T-helper 17 cell (primary cell): ENCODE results near the gene CSNK2A1. TPM values are rescaled to one million over a fixed set of nuclear protein-coding genes. Genes with fewer than 3 reads are reported as not detected.
"Not testable (repeated sequence)": the region's sequence is repeated elsewhere in the genome, so short reads cannot be mapped to it uniquely, and the experiment has no call there.

Experiments used
- ATAC-seq: fragments of 150-1000 bp; cut with Tn5 transposase; 2 replicates; pipeline ENCODE4 v1.10.0; 2021; ENCODE audit warnings: mild to moderate bottlenecking, moderate library complexity
- DNase-seq, 3 donors: peaks; one replicate each; pipeline versions ENCODE4 v3.0.0 to v3.0.0-alpha.2; 2020 to 2021
- H3K9me3 ChIP-seq: one replicate; pipeline ENCODE4 v1.7.0; 2013; ENCODE audit warnings: low read length, mild to moderate bottlenecking; ENCODE audit not compliant: control insufficient read depth, poor library complexity, severe bottlenecking
- H3K27ac Mint-ChIP-seq: one replicate; pipeline ENCODE4 v1.8.0; 2022; ENCODE audit warnings: mild to moderate bottlenecking, moderate library complexity, mixed read lengths
- H3K27me3 Mint-ChIP-seq: one replicate; pipeline ENCODE4 v1.8.0; 2022; ENCODE audit warnings: mixed read lengths
- H3K36me3 Mint-ChIP-seq: one replicate; pipeline ENCODE4 v1.8.0; 2022; ENCODE audit warnings: low read depth, mixed read lengths
- H3K4me1 Mint-ChIP-seq: one replicate; pipeline ENCODE4 v1.8.0; 2022; ENCODE audit warnings: mild to moderate bottlenecking, mixed read lengths
- H3K4me3 Mint-ChIP-seq: one replicate; pipeline ENCODE4 v1.8.0; 2022; ENCODE audit warnings: mild to moderate bottlenecking, moderate library complexity, mixed read lengths
- total RNA-seq, 4 donors: library from RNA in 2 of 4; stranded (reverse) in 2 of 4; gene quantifications; one replicate each; pipeline ENCODE4 v1.2.3 and lab custom pipeline; 2022 to 2026

Gene CSNK2A1
- total RNA-seq, result 10 to 100 TPM; 63.8 to 69.0 TPM
- 71.9 to 142 reads per million in 2 donors for total RNA-seq (lab: John Stamatoyannopoulos, UW)

DNA sequence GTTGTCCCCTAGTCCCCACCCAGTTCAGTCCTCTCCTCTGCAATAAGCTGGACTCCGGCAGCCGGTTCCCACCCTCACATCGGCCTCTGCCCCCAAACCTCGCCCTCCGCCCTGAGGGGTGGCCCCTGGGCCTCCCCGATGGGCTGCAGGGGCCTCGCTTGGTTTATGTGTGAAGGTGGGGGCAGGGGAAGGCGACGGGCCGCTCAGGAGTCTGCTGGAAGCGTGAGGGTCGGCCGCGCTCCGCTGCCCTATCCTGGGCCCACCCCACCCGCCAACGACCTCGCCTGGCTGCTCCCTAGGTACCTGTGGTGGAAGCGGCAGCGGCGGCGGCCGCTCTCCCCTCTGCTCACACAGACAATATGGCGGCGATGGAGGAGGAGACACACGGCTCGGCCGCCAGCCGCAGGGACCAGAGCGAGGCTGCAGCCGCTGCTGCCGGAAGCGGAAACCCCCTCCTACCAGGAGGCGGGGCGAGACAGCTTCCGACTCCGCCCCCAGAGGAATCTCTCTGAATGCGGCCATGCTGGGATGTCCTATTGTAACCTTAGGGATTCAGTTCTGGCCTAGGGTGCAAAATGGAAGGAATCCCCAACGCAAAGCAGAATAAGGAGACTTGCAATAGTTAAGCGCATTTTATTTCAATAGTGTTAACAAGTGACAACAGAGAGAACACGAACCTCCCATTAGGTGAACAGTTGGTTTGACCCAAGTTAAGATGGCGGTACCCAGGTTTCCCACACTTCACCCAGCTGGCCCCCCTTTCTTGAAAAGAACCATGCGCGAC lies at the start of gene CSNK2A1:
Gene CSNK2A1 (minus strand): TSS at position 422 of the 784 bp plus-strand sequence. CDS start 35,239 bp downstream, outside the sequence.
- Mint-ChIP-seq H3K27ac (peak within 1 kb of the TSS; percentile 98), H3K36me3 (peaks cover 11% of the 10 kb centered on the region), H3K27me3 (peaks cover 7% of the 10 kb centered on the region), H3K4me3 (peak within 1 kb of the TSS; percentile 98), H3K4me1 (peaks cover 37% of the 10 kb centered on the region)
- peak; percentile 94 for ATAC-seq
- DNase-seq, result peak; percentile 90 to 97 (median 92)
- no peaks in the 10 kb centered on the region for H3K9me3 ChIP-seq

DNA sequence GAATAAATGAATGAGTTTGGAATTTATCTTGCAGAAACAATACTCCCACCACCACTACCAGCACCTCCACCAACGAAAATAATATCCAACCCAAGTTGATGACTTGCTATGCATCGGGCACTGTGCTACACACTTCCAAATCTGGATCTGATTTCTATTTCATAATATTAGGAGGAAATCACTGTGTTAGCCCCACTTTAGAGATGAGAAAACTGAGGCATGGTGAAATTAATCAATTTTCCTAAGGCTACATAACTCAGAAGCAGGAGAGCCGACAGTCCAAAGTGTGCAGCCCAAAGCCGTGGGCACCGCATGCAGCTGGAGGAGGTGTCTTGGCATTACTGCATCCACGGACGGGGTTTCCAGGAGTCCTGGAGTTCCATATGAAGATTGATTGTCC lies 48.9 kb upstream of the CSNK2A1 start:
- H3K4me3 Mint-ChIP-seq, result no peak overlapping the region
- DNase-seq (no peak), ATAC-seq (no peak)
- H3K36me3 Mint-ChIP-seq, result no peaks in the 10 kb centered on the region
- no peaks in the 10 kb centered on the region for H3K4me1 Mint-ChIP-seq
- H3K9me3 ChIP-seq, result no peaks in the 10 kb centered on the region
- no peak overlapping the region for H3K27ac Mint-ChIP-seq
- H3K27me3 Mint-ChIP-seq, result peaks cover 50% of the 10 kb centered on the region

DNA sequence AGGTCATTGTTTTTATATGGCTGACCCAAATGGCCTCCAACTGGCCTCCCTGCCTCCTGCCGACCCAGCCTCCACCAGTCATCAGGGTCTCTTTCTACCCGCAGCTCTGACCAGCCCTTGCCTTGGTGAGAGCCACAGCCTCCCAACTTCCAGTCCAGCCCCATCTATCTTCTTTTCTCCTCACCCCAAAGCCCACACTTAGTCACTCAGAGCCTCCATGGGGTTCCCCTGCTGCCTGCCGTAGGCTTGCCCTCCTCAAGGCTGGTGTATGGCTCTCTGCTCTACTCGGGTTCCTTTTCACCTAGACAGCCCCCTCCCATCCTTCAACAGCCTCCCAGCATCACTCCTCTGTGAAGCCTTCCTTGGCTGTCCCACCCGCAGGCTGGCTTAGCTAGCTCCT lies 48.4 kb upstream of the CSNK2A1 start:
- DNase-seq (no peak), ATAC-seq (no peak)
- Mint-ChIP-seq H3K4me3 (no peak overlapping the region), H3K36me3 (no peaks in the 10 kb centered on the region), H3K4me1 (no peaks in the 10 kb centered on the region), H3K27me3 (peaks cover 46% of the 10 kb centered on the region), H3K27ac (no peak overlapping the region)
- H3K9me3 ChIP-seq, result no peaks in the 10 kb centered on the region

DNA sequence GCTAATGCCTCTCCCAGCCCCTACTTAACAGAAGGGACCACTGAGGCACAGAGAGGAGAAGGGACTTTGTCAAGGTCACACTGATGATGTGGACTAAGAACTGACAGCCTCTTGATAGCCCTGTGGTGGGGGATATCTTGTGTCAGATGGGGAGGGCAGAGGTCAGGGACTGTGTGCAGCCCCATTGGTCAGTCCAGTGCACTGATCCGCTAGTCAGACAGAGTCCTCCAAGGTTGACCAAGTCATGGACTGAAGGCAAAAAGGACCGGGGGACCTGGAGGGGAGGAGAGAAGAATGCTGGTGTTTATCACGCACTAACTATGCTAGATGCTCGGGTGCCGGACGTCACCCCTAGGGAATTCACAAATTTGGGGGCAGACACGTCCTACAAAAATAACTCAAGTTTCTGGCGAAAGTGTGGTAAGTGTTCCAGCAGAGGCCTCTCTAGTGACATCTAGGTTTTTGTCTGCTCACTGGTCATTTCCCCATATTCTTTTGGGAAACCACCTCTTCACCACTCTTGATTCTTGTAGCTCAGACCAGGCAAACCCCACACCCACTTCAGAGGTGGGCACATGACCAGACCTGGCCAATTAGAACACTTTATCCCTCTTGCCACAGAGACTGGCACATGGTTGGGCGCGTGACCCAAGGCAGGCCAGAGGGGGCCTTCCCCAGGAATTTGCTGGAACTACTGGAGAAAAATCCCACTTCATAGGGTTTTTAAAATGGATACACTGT lies 45.5 kb upstream of the CSNK2A1 start:
- H3K4me1 Mint-ChIP-seq, result no peaks in the 10 kb centered on the region
- no peak overlapping the region for H3K4me3 Mint-ChIP-seq
- DNase-seq, result no peak
- H3K27ac Mint-ChIP-seq, result no peak overlapping the region
- H3K9me3 ChIP-seq, result no peaks in the 10 kb centered on the region
- no peaks in the 10 kb centered on the region for H3K36me3 Mint-ChIP-seq
- peaks cover 58% of the 10 kb centered on the region for H3K27me3 Mint-ChIP-seq
- no peak for ATAC-seq

DNA sequence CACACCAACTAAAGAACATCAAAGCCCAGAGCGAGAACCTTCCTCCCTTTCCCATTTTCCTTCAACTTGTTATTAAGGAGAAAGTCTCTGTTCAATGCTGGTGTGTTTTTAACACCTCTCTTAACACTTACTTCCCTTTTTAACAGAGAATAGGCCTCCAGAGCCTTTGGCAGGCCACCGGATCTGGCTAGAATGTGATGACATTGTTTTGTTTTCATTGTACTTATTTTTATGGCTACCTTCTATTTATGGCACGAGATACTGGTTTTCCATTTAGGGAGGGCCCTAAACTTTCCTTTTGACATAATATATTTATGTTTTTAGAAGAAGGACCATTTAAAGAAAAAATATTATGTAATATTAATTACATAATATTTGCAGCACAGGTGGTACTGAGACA lies 44.9 kb upstream of the CSNK2A1 start:
- Mint-ChIP-seq H3K36me3 (no peaks in the 10 kb centered on the region), H3K4me3 (no peak overlapping the region), H3K27ac (no peak overlapping the region), H3K4me1 (no peaks in the 10 kb centered on the region), H3K27me3 (peaks cover 56% of the 10 kb centered on the region)
- DNase-seq (no peak), ATAC-seq (no peak)
- no peaks in the 10 kb centered on the region for H3K9me3 ChIP-seq

DNA sequence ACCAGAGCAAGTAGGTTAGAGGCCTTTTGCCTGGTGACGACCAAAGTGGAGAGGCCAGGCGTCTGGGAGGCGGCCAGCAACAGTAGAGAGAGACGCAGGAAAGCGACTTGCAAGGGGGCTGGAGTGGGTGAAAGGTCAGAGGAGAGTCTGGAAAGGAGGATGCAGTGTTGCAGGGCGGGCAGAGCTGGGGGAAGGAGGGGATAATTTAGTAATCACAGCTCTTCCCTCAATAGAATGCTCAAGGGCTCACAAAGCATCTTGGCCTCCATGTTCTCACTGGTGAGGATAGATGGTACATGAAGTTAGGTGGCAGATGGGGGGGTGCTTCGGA lies 41.3 kb upstream of the CSNK2A1 start:
- Mint-ChIP-seq H3K4me1 (no peaks in the 10 kb centered on the region), H3K27me3 (peaks cover 28% of the 10 kb centered on the region), H3K36me3 (peaks cover 3% of the 10 kb centered on the region), H3K4me3 (no peak overlapping the region), H3K27ac (peak overlapping the region; percentile 21)
- DNase-seq, result no peak
- H3K9me3 ChIP-seq, result no peaks in the 10 kb centered on the region
- ATAC-seq, result no peak

DNA sequence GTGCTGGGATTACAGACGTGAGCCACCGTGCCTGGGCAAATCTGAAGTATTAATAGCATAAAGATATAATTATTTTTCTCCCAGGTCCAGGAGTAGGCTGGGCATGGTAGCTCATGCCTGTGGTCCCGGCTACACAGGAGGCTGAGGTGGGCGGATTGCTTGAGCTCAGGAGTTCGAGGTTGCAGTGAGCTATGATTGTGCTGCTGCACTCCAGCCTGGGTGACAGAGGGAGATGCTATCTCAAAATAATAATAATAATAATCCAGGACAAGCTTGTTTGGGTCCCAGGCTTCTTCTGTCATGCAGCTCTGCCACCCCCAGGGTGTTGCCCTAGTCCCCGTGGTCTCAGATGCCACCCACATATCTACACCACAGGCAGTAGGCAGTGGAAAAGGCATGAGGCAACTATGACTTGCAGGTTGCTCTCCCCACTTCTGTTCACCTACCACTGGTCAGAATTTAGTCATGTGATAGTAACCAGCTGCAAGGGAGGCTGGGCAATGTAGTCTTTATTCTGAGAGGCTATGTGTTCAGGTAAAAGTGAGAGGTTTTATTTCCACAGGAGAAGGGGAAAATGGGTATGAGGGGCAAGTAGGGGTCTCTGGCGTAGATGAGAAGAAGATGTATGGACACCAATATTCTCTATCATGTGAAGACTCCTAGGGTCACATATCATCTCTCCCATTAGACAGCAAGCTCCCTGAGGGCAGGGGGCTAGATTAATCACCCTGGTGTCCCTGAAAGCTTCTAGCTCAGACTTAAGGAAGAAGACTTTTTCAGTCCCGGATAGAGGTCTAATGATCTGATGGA lies 40.8 kb upstream of the CSNK2A1 start:
- no peak for ATAC-seq
- no peak for DNase-seq
- Mint-ChIP-seq H3K4me3 (no peak overlapping the region), H3K27me3 (peaks cover 28% of the 10 kb centered on the region), H3K36me3 (peaks cover 3% of the 10 kb centered on the region), H3K27ac (peak overlapping the region; percentile 21), H3K4me1 (no peaks in the 10 kb centered on the region)
- no peaks in the 10 kb centered on the region for H3K9me3 ChIP-seq

DNA sequence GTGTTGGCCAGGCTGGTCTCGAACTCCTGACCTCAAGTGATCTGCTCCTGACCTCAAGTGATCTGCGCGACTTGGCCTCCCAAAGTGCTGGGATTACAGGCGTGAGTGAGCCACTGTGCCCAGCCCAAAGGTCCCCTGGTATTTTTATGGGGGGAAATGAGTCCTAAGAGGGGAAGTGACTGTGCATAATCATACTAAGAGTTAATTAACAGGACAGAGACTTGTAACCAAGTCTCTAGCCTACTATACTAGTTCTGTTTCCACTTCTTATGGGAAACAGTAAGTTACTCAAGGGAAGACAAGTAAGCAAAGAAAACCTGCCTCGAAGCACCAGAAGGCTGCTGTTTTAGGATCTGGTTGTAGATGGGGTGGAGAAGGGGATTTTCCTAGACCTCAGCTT lies 38.6 kb upstream of the CSNK2A1 start:
- no peak overlapping the region for H3K4me3 Mint-ChIP-seq
- H3K36me3 Mint-ChIP-seq, result peaks cover 3% of the 10 kb centered on the region
- DNase-seq, result no peak
- ATAC-seq, result no peak
- H3K4me1 Mint-ChIP-seq, result no peaks in the 10 kb centered on the region
- H3K27me3 Mint-ChIP-seq, result peaks cover 23% of the 10 kb centered on the region
- no peaks in the 10 kb centered on the region for H3K9me3 ChIP-seq
- no peak overlapping the region for H3K27ac Mint-ChIP-seq

DNA sequence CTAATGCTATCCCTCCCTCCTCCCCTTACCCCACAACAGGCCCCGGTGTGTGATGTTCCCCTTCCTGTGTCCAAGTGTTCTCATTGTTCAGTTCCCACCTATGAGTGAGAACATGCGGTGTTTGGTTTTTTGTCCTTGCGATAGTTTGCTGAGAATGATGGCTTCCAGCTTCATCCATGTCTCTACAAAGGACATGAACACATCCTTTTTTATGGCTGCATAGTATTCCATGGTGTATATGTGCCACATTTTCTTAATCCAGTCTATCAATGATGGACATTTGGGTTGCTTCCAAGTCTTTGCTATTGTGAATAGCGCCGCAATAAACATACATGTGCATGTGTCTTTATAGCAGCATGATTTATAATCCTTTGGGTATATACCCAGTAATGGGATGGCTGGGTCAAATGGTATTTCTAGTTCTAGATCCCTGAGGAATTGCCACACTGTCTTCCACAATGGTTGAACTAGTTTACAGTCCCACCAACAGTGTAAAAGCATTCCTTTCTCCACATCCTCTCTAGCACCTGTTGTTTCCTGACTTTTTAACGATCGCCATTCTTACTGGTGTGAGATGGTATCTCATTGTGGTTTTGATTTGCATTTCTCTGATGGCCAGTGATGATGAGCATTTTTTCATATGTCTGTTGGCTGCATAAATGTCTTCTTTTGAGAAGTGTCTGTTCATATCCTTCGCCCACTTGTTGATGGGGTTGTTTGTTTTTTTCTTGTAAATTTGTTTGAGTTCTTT lies 35.5 kb upstream of the CSNK2A1 start:
- H3K9me3 ChIP-seq, H3K4me1 Mint-ChIP-seq, H3K36me3 Mint-ChIP-seq, ATAC-seq, DNase-seq, H3K4me3 Mint-ChIP-seq, H3K27ac Mint-ChIP-seq: not testable (repeated sequence)
- peaks cover 27% of the 10 kb centered on the region for H3K27me3 Mint-ChIP-seq

DNA sequence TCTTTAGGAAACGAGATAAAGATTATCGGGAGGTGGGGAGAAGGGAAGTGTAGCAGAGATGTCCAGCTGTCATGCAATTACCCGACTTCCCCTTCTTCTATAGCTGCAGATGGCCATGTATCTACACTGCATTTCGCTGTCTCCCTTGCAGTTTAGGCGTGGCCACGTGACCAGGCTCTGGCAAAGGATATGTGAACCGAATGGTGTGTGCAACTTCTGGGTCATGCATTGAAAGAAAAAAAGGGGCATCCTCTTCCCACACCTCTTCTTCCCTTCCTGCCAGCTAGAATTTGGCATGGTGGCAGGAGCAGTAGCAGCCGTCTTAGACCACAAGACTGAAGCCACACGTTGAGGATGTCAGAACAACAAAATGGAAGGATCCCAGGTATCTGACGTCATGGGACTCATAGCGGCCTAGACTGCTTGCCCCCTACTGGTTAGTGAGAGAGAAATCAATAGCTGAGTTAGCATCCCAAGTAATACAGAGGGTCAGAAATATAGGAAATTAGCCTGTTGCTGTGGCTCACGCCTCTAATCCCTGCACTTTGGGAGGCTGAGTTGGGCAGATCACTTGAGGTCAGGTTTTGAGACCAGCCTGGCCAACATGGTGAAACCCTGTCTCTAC lies 33.7 kb upstream of the CSNK2A1 start:
- no peaks in the 10 kb centered on the region for H3K9me3 ChIP-seq
- no peak for DNase-seq
- Mint-ChIP-seq H3K4me1 (peaks cover 3% of the 10 kb centered on the region), H3K27me3 (peaks cover 43% of the 10 kb centered on the region), H3K27ac (no peak overlapping the region), H3K36me3 (peaks cover 7% of the 10 kb centered on the region), H3K4me3 (no peak overlapping the region)
- no peak for ATAC-seq

DNA sequence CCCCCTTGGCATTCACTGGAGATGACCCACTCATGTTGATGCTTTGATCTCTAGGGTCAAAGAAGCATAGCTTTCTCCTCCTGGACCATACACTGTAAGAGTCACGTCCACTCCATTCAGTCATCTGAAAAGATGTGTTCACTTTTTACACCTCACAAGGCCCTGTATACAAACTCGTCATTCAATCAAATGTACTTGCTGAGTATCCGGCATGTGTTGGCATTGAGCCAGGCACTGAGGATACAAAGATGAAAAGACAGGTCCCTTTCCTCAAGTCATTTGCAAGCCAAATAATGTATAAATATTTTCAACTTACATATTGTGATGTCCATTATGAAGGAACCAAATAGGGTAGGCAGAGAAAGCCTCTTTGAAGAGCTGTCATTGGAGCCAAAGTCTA lies 32.6 kb upstream of the CSNK2A1 start:
- ATAC-seq (no peak), DNase-seq (no peak)
- Mint-ChIP-seq H3K4me1 (peaks cover 3% of the 10 kb centered on the region), H3K27ac (no peak overlapping the region), H3K4me3 (no peak overlapping the region), H3K27me3 (peaks cover 47% of the 10 kb centered on the region), H3K36me3 (peaks cover 9% of the 10 kb centered on the region)
- H3K9me3 ChIP-seq, result no peaks in the 10 kb centered on the region

DNA sequence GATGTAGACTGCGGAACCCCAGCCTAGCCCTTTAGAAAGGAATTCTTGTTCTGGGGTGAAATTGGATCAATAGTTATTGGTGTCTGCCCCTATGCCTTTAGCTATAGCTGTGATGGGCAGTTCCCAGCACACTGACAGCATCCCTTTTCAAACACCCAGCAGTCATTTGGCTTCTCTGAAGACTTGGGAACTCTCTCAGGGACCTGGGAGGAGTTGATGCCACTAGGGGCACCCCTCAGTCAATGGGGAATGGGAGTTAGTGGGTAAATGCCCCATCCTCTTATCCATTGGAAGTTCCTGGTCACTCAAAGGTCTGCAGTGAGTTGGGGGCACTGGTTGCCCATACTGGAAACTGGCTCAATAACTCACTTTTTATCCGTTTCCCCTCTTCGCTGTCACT lies 31.6 kb upstream of the CSNK2A1 start:
- Mint-ChIP-seq H3K36me3 (peaks cover 9% of the 10 kb centered on the region), H3K4me1 (peaks cover 3% of the 10 kb centered on the region), H3K27me3 (peaks cover 47% of the 10 kb centered on the region), H3K4me3 (no peak overlapping the region), H3K27ac (no peak overlapping the region)
- H3K9me3 ChIP-seq, result no peaks in the 10 kb centered on the region
- DNase-seq, result no peak
- no peak for ATAC-seq
